Omental fat pad (tissue), 4 donors: ENCODE results near the gene CNTN4. TPM values are rescaled to one million over a fixed set of nuclear protein-coding genes. Genes with fewer than 3 reads are reported as not detected.

Experiments used
- ATAC-seq: fragments of 150-250 bp; one replicate; pipeline ENCODE4 v1.9.1; 2016; ENCODE audit warnings: mild to moderate bottlenecking, moderate library complexity; ENCODE audit not compliant: low FRiP score
- DNase-seq: peaks from one replicate; pipeline ENCODE4 v3.0.0-alpha.2; 2019; ENCODE audit warnings: low spot score
- small RNA-seq: library from RNA; depleted of rRNA; stranded (forward); fragments of <200 nt; gene quantifications from one replicate; pipeline ENCODE3, GENCODE V24; 2016
- total RNA-seq, 4 donors: library from RNA; depleted of rRNA; stranded (reverse); fragments of >200 nt; gene quantifications; one replicate each; pipeline ENCODE4 v1.1.0, GENCODE V29; 2016
- TF ChIP-seq, protein P1 (sequence below), 3 donors: fragments of 450-650 bp; IDR thresholded peaks; one replicate each; pipeline ENCODE4 v1.5.1; 2016 to 2017; ENCODE audit warnings: antibody characterized with exemption in 3 of 3, mild to moderate bottlenecking in 3 of 3, moderate library complexity in 2 of 3

CNTN4 gene
- total RNA-seq, 4 donors from 2014 or later: 2.6 to 9.5 (median 7.2) TPM

DNA sequence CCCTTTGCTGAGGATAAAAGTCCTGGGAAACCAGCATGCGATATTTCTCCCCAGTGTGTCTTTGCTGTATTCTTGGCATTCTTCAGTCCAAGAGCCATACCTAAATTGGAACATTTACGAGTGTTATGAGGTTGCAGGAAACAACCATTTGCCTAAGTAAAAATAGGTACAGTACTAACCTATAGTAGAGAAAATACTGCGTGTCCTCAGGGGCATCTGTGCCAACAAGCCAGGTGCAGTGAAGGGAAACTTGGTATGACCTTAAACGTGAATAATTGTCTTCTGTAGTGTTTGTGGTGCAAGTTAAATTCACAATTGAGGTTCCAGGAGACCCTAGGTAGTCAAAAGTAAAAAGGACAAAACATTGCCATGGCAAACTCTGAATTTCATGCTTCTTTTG, 999.3 kb downstream of the CNTN4 start:
- DNase-seq (no peak), ATAC-seq (no peak)
- TF ChIP-seq, protein P1, sequence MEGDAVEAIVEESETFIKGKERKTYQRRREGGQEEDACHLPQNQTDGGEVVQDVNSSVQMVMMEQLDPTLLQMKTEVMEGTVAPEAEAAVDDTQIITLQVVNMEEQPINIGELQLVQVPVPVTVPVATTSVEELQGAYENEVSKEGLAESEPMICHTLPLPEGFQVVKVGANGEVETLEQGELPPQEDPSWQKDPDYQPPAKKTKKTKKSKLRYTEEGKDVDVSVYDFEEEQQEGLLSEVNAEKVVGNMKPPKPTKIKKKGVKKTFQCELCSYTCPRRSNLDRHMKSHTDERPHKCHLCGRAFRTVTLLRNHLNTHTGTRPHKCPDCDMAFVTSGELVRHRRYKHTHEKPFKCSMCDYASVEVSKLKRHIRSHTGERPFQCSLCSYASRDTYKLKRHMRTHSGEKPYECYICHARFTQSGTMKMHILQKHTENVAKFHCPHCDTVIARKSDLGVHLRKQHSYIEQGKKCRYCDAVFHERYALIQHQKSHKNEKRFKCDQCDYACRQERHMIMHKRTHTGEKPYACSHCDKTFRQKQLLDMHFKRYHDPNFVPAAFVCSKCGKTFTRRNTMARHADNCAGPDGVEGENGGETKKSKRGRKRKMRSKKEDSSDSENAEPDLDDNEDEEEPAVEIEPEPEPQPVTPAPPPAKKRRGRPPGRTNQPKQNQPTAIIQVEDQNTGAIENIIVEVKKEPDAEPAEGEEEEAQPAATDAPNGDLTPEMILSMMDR (IDR thresholded peaks at IDR 0.05): no peak

DNA sequence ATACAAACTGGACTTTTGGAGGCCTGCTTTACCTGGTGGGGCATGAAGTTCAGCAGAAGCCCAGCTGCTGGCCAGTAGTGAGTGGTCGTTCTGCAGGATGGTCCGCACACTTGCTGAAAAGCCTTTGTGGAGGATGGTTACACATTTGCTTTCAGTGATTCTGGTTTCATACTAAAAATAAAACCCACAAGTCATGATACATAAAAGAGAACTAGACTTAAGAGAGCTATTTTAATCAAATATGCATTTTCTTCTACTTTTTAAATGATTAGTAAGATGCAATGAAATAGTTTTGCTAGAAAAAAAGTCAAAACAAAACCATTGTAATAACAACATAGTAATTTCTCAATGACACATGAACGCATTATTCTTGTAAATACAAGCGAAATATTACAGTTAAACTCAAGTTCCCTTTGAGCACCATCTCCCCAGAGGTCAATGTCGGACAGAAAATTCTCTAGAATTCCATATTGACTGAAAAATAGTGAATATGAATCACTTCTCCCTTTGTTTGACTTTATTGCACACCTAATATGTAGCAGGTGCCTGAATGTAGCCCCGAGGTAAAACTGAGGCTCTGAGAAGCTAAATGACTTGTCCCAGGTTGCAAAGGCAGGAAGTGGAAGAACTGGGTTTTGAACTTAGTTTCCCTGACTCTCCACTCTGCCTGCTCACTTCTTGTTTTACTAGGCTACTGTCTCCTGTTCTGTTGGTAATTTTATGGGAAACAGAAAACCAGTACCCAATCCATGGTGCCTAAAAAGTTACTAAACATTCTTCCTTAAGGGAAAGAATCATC, 1003.2 kb downstream of the CNTN4 start:
- DNase-seq: no peak
- no peak for ATAC-seq
- TF ChIP-seq, protein P1 (IDR thresholded peaks at IDR 0.05): no peak

- ATAC-seq (no peak), DNase-seq (no peak)
- TF ChIP-seq, protein P1 (IDR thresholded peaks at IDR 0.05): no peak
Observed at GRCh38 chr3:3102751-3103150, 1004.1 kb downstream of the CNTN4 start.

- TF ChIP-seq, protein P1 (IDR thresholded peaks at IDR 0.05): no peak
- no peak for ATAC-seq
- DNase-seq: no peak
Observed at GRCh38 chr3:3105246-3105645, 1006.6 kb downstream of the CNTN4 start.

DNA sequence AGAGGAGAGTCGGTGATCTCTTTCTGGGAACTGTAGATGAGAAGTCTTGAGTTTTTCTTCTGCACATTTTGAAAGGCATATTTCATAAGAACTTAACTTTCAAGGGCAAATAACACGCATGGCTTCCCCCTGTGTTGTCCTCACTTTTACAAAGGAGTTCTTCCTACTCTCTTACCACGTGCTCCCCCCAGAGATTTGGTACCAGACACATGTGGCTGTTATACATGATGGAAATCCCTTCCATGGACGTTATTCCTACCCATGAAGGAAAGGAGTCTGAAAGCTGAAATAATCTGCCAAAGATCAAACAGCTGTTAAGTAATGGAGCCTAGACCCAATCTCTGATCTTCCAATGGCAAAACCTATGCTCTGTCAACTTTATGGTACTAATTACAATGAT, 1007.1 kb downstream of the CNTN4 start:
- TF ChIP-seq, protein P1 (IDR thresholded peaks at IDR 0.05): no peak
- ATAC-seq (no peak), DNase-seq (no peak)

GRCh38 chr3:3107181-3107580, 1008.5 kb downstream of the CNTN4 start:
- ATAC-seq: no peak
- TF ChIP-seq, protein P1 (IDR thresholded peaks at IDR 0.05): no peak
- no peak for DNase-seq

Small RNAs within 50 kb of the gene (small RNA-seq; reads per million reads assigned to genes)
- gene RF00416: not detected
- not detected for gene RN7SKP144
